Smooth muscle cell (in vitro differentiated cells): ENCODE measurements around the gene SLC7A8. TPM values are rescaled to one million over a fixed set of nuclear protein-coding genes. Genes with fewer than 3 reads are reported as not detected.

Experiments
- DNase-seq: peaks from one replicate; lab custom pipeline; 2025; ENCODE audit not compliant: unreplicated experiment; lab: John Stamatoyannopoulos, UW
- H2AFZ ChIP-seq: fragments of 200-600 bp; sonication (generic); 2 replicates; pipeline ENCODE4 v1.6.0; 2016; ENCODE audit warnings: antibody characterized with exemption, low read depth, mild to moderate bottlenecking
- H3F3A ChIP-seq: fragments of 200-600 bp; sonication (generic); 2 replicates; pipeline ENCODE4 v1.6.0; 2017; ENCODE audit warnings: antibody characterized with exemption, low read depth
- H3K27ac ChIP-seq: fragments of 200-600 bp; sonication (generic); 2 replicates; pipeline ENCODE4 v1.5.1; 2016; ENCODE audit warnings: low read depth, mild to moderate bottlenecking
- H3K27me3 ChIP-seq: fragments of 200-600 bp; sonication (generic); 2 replicates; pipeline ENCODE4 v1.6.1; 2016; ENCODE audit warnings: low read depth, mild to moderate bottlenecking
- H3K36me3 ChIP-seq: fragments of 200-600 bp; sonication (generic); 2 replicates; pipeline ENCODE4 v1.5.1; 2016; ENCODE audit warnings: low read depth
- H3K4me1 ChIP-seq: fragments of 200-600 bp; sonication (generic); 2 replicates; pipeline ENCODE4 v1.5.1; 2016; ENCODE audit warnings: low read depth
- H3K4me2 ChIP-seq: fragments of 200-600 bp; sonication (generic); 2 replicates; pipeline ENCODE4 v1.6.0; 2016; ENCODE audit warnings: mild to moderate bottlenecking
- H3K4me3 ChIP-seq: fragments of 200-600 bp; sonication (generic); 2 replicates; pipeline ENCODE4 v1.5.1; 2016; ENCODE audit warnings: mild to moderate bottlenecking
- H3K79me2 ChIP-seq: fragments of 200-600 bp; sonication (generic); 2 replicates; pipeline ENCODE4 v1.6.0; 2016; ENCODE audit warnings: low read depth, mild to moderate bottlenecking
- H3K9ac ChIP-seq: fragments of 200-600 bp; sonication (generic); 2 replicates; pipeline ENCODE4 v1.6.0; 2016; ENCODE audit warnings: low read depth
- H3K9me3 ChIP-seq: fragments of 200-600 bp; sonication (generic); replicated peaks from 2 replicates; pipeline ENCODE4 v1.5.1; 2016; ENCODE audit warnings: low read depth
- H4K20me1 ChIP-seq: fragments of 200-600 bp; sonication (generic); 2 replicates; pipeline ENCODE4 v1.6.0; 2016; ENCODE audit warnings: low read depth
- WGBS: methylation state at CpG from one replicate; pipeline ENCODE4 v1.1.7; 2016; ENCODE audit warnings: low lambda C conversion rate; 5-methylcytosine and 5-hydroxymethylcytosine counted together
- polyA plus RNA-seq: library from polyadenylated mRNA; unstranded; fragments of >200 nt; fragmentation: Nextera tagmentation; extraction: Ambion mirVana; gene quantifications from 2 replicates; pipeline ENCODE4 v1.2.1, GENCODE V29; 2016
- total RNA-seq: library from RNA; depleted of rRNA; stranded (reverse); fragments of >200 nt; gene quantifications from 2 replicates; pipeline ENCODE4 v1.2.3, GENCODE V29; 2014
- TF ChIP-seq, protein P1 (sequence below): fragments of 200-600 bp; sonication (generic); IDR thresholded peaks from 2 replicates; pipeline ENCODE4 v1.5.1; 2017; ENCODE audit warnings: borderline replicate concordance, mild to moderate bottlenecking, antibody characterized with exemption; ENCODE audit not compliant: insufficient read depth, poor library complexity, severe bottlenecking

SLC7A8 gene
- total and polyA plus RNA-seq, 2 experiments from 2014 or later = 16.4 to 26.0 TPM

DNA sequence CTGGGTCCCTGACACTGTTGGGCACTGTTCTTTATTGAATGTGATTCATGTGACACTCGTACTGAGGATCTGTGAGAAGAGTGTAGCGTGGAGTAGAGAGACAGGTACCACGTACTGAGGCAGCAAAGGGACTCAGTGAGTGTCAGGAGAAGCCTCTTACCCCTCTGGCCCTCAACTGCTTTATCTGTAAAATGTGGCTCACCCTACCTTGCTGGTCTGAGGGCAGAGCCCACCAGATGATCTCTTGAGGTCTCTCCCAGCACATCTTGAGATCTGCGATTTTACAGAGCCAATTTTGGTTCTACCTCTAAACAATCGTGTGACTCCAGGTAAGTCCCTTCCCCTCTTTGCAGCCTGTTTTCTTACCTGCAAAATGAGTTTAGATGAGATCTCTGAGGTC lies 67.5 kb downstream of the SLC7A8 start:
- TF ChIP-seq, protein P1, sequence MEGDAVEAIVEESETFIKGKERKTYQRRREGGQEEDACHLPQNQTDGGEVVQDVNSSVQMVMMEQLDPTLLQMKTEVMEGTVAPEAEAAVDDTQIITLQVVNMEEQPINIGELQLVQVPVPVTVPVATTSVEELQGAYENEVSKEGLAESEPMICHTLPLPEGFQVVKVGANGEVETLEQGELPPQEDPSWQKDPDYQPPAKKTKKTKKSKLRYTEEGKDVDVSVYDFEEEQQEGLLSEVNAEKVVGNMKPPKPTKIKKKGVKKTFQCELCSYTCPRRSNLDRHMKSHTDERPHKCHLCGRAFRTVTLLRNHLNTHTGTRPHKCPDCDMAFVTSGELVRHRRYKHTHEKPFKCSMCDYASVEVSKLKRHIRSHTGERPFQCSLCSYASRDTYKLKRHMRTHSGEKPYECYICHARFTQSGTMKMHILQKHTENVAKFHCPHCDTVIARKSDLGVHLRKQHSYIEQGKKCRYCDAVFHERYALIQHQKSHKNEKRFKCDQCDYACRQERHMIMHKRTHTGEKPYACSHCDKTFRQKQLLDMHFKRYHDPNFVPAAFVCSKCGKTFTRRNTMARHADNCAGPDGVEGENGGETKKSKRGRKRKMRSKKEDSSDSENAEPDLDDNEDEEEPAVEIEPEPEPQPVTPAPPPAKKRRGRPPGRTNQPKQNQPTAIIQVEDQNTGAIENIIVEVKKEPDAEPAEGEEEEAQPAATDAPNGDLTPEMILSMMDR = no peak
- no peaks in the 10 kb centered on the region for H3F3A ChIP-seq
- H3K4me3 ChIP-seq = no peak overlapping the region
- no peaks in the 10 kb centered on the region for H4K20me1 ChIP-seq
- no peak for DNase-seq
- no peaks in the 10 kb centered on the region for H3K79me2 ChIP-seq
- no peaks in the 10 kb centered on the region for H3K36me3 ChIP-seq
- no peak overlapping the region for H2AFZ ChIP-seq
- 82% methylated on average over 5 of the region's 5 CpGs for WGBS
- no peak overlapping the region for H3K4me2 ChIP-seq
- peaks cover 16% of the 10 kb centered on the region for H3K4me1 ChIP-seq
- peak overlapping the region; percentile 72 for H3K9ac ChIP-seq
- H3K27me3 ChIP-seq = peaks cover 5% of the 10 kb centered on the region
- H3K27ac ChIP-seq = peak overlapping the region; percentile 79
- no peaks in the 10 kb centered on the region for H3K9me3 ChIP-seq

GRCh38 chr14:23115039-23115731 lies 68.3 kb downstream of the SLC7A8 start:
- Histone ChIP-seq H3K79me2 (no peaks in the 10 kb centered on the region), H3K27ac (peak overlapping the region; percentile 79), H3K27me3 (peaks cover 12% of the 10 kb centered on the region), H4K20me1 (no peaks in the 10 kb centered on the region), H3K36me3 (no peaks in the 10 kb centered on the region), H3F3A (no peaks in the 10 kb centered on the region), H3K9me3 (no peaks in the 10 kb centered on the region), H3K4me1 (peaks cover 16% of the 10 kb centered on the region), H3K4me2 (peak overlapping the region; percentile 57), H3K9ac (peak overlapping the region; percentile 72), H3K4me3 (no peak overlapping the region), H2AFZ (no peak overlapping the region)
- 48% methylated on average over 10 of the region's 10 CpGs for WGBS
- DNase-seq = no peak
- TF ChIP-seq, protein P1 = no peak

- Histone ChIP-seq H3F3A (no peaks in the 10 kb centered on the region), H3K27ac (peak overlapping the region; percentile 68), H3K4me1 (peaks cover 16% of the 10 kb centered on the region), H3K9me3 (no peaks in the 10 kb centered on the region), H3K27me3 (peaks cover 18% of the 10 kb centered on the region), H3K79me2 (no peaks in the 10 kb centered on the region), H3K4me2 (peak overlapping the region; percentile 57), H4K20me1 (no peaks in the 10 kb centered on the region), H3K9ac (no peak overlapping the region), H3K36me3 (no peaks in the 10 kb centered on the region), H2AFZ (no peak overlapping the region), H3K4me3 (no peak overlapping the region)
- no peak for DNase-seq
- WGBS = 82% methylated on average over 4 of the region's 4 CpGs
- TF ChIP-seq, protein P1 = peak; percentile 3
Measured at GRCh38 chr14:23114669-23115038, 68.8 kb downstream of the SLC7A8 start.

DNA sequence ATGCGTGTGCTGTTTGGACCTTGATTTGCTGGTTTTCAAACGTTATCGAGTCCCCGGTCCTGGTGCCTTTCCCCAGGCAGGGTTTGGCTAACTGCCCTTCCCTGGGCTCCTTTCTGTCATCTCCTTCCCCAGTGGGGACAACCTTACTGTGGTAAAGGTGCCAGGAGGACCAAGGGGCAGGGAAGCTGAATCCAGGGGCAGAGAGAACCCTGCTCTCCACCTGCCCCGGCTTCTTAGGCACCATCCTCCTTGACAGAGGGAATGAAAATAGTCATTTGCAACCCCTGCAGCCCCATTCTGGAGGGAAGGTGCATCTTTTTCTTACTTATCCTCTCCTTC lies 69.4 kb downstream of the SLC7A8 start:
- Histone ChIP-seq H3K9me3 (no peaks in the 10 kb centered on the region), H3K4me1 (peaks cover 16% of the 10 kb centered on the region), H3K4me3 (no peak overlapping the region), H3K79me2 (no peaks in the 10 kb centered on the region), H3K36me3 (no peaks in the 10 kb centered on the region), H2AFZ (no peak overlapping the region), H3K4me2 (no peak overlapping the region), H3K9ac (no peak overlapping the region), H4K20me1 (no peaks in the 10 kb centered on the region), H3F3A (no peaks in the 10 kb centered on the region), H3K27ac (no peak overlapping the region), H3K27me3 (peaks cover 18% of the 10 kb centered on the region)
- WGBS = 82% methylated on average over 5 of the region's 5 CpGs
- DNase-seq = no peak
- TF ChIP-seq, protein P1 = no peak
